Measurements from ENCODE around the gene LYPD5.
"Not testable (repeated sequence)": the region's sequence is repeated elsewhere in the genome, so short reads cannot be mapped to it uniquely, and the experiment has no call there.

The LYPD5 gene

GRCh38 chr19:43776286-43776685, 26.0 kb downstream of the LYPD5 start:
- DNase-seq = no peak

DNA sequence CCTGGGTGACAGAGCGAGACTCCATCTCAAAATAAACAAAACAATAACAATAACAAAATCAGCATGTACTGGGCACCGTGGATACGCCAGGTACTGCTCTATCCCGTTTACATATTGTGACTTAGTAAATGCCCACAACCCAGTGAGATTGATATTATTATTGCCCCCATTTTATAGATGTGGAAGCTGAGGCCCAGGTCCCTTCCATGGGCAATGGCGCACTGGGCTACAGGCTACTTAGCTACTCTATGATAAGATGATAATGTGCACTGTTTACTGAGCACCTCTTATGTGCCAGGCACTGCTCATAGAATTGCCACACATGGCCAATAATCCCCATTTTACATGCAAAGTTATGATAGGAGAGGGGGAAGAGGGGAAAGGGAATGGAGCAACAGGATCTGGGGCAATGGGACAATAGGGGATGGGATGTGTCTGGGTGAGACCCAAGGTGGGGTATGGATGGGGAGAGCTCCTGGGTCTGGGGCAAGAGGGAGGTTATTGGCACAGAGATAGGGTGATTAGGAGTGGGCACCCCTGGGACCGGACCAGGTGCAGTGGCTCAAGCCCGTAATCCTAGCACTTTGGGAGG, 26.9 kb downstream of the LYPD5 start:
- no peak for DNase-seq

- DNase-seq = not testable (repeated sequence)
Measured at GRCh38 chr19:43774940-43775258, 27.3 kb downstream of the LYPD5 start.

- no peak for DNase-seq
Measured at GRCh38 chr19:43774103-43774939, 27.9 kb downstream of the LYPD5 start.

DNA sequence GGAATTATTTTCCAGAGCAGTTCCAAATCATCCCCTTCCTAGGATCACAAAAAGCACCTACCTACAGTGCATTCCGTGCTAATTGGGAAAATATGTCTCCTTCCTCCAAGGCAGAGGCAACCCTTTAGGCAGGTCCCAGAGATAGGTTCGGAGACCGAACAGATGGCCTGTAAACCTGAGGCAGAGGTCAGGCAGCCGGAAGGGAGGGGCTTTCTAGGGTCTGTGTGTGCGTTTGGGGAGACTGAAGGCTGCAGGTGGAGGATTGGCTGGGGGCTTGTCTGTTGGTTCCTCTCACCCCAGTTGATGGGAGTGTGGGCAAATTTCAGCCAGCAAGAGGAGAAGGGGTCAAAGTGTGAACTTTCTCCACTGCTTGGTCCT, 28.5 kb downstream of the LYPD5 start:
- no peak for DNase-seq

DNA sequence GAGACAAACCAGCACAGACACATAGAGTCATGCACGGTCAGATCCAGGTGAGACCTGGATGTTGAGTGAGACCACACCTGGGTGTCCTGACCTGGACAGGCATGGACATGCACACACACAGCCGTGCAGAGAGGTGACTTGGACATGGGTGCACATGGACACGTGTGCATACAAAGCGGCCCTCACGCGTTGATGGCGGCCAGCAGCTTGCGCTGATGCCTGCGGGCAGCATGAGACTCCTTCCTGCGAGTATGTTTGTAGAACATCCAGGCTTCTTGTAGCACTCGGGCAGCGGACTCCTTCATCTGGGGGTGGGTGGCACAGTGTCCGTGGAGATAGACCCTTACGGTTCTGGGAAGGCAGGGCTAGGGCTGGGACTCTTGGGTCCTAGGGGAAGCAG, 33.0 kb downstream of the LYPD5 start:
- no peak for DNase-seq

- no peak for DNase-seq
Measured at GRCh38 chr19:43768273-43769050, 33.8 kb downstream of the LYPD5 start.

DNA sequence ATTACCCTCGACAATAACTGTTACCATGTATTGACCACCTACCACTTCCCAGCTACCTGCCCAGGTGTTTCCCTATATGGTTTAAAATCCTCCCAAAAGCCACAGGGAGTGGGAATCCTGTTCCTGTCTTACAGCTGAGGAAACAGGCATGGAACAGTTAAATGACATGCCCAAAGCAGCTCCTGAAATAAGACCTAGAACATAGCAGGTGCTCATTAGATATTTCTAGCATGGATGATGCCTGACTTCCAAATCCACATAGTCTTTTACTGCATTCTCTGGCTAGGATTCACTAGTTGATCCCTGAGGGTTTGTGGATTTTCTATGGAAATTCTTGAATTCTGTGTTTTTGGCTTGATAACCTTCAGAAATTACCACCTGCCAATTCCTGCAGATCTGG, 34.4 kb downstream of the LYPD5 start:
- DNase-seq = no peak

- no peak for DNase-seq
Measured at GRCh38 chr19:43767316-43767715, 34.9 kb downstream of the LYPD5 start.

- no peak for DNase-seq
Measured at GRCh38 chr19:43766755-43767043, 35.5 kb downstream of the LYPD5 start.

GRCh38 chr19:43765109-43765876, 37.0 kb downstream of the LYPD5 start:
- no peak for DNase-seq

DNA sequence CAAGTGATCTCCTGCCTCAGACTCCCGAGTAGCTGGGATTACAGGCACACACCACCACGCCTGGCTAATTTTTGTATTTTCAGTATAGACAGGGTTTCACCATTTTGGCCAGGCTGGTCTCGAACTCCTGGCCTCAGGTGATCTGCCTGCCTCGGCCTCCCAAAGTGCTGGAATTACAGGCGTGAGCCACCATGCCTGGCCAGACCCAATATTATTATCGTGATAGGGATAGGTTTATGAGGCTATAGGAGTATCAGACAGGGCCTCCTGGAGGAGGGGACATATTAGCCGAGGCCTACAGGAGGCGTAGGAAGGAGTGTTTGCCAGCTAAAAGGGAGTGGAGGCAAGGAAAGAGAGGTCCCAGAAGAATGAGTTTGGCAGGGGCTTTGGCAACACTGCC, 37.6 kb downstream of the LYPD5 start:
- DNase-seq = not testable (repeated sequence)

DNA sequence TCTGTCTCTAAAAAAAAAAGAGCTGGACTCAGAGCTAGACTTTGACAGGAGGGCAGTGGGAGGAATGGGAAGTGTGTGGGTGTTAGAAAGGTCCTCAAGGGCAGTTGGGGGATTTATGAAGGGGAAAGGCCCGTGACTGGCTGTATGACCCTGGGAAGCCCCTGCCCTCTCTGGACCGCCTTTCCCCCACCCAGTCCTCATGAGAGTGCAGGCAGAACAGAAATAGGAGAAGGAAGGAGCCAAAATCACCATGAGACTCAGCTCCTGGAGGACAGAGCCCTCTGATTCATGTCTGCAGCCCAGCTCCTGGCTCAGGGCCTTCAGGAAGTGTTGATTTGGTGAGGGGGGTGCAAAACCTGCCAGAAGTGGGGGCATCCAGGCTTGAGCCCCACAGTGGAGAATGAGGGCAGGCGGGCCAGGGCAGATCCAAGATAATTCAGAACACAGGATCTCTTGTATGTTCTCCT, 38.7 kb downstream of the LYPD5 start:
- DNase-seq = no peak

GRCh38 chr19:43762814-43763213, 39.4 kb downstream of the LYPD5 start:
- DNase-seq = no peak

- no peak for DNase-seq
Measured at GRCh38 chr19:43760941-43761340, 41.3 kb downstream of the LYPD5 start.

DNA sequence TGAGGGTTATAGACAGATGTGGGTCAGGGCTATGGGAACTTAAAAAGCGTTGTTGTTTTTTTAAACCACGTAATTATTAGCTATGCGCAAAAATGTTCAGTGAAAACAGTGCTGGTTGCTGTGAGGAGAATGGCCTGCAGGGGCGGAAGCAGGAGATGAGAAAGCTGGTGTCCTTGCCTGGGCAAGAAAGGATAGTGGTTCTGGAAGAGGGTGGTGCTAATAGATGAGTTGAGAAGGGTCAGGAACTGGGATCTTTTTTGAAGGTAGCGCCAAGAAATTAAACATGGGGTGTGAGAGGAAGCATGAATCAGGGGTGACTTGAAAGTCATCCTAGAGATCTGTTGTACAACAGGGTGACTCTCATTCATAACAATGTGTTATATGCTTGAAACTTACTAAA, 42.7 kb downstream of the LYPD5 start:
- DNase-seq = no peak

- peak; percentile 74 for DNase-seq
Measured at GRCh38 chr19:43755256-43755801, 46.9 kb downstream of the LYPD5 start.

GRCh38 chr19:43754503-43755255, 47.6 kb downstream of the LYPD5 start, which contains the start of gene SMG9:
Gene SMG9 (minus strand): TSS chr19:43754962. CDS start chr19:43750741, 4,221 bp downstream.
- peak; percentile 90 for DNase-seq

DNA sequence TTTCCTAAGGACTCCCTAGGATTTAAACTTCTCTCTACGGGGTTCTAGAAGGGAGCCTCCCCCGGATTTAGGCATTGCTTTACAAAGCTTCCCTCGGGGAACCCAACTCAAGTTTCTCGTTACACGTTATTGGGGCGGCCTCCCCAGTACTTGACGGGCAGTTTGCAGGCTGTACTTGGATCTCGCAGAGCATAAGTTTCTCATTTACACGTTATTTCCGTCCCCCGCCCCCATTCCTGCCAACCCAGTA, 48.1 kb downstream of the LYPD5 start:
- DNase-seq = no peak

DNA sequence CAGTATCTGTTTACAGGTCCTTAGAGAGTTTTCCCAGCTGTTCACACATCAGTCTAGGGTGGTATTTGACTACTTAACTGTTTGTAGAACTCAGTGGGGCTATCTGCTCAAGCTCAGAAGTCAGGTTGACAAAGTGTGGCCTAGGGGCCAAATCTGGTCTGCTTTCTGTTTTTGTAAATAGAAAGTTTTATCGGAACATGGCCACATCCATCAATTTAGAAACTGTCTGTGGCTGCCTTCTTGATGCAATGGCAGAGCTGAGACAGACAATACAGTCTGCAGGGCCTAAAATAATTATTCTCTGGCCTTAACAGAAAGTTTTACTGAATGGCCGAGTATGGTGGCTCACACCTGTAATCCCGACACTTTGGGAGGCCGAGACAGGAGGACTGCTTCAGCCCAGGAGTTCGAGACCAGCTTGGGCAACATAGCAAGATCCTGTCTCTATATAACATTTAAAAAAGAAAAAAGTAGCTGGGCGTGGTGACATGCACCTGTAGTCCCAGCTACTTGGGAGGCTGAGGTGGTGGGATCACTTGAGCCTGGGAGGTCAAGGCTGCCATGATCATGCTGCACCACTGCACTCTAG, 49.9 kb downstream of the LYPD5 start:
- no peak for DNase-seq

GRCh38 chr19:43751466-43752220, 50.6 kb downstream of the LYPD5 start:
- no peak for DNase-seq
